MM.1S (cell line): ENCODE data around the gene PSME3IP1.

ENCODE experiments used
- DNase-seq: peaks from one replicate; pipeline ENCODE4 v3.0.0-alpha.2; 2015
- H2AFZ ChIP-seq: fragments of 300-600 bp; sonication (generic); 2 replicates; pipeline ENCODE4 v1.6.0; 2016; ENCODE audit warnings: antibody characterized with exemption, low read length
- H3F3A ChIP-seq: fragments of 300-600 bp; sonication (generic); 2 replicates; pipeline ENCODE4 v1.6.1; 2016; ENCODE audit warnings: mild to moderate bottlenecking, antibody characterized with exemption, low read length, moderate library complexity, mixed read lengths; ENCODE audit not compliant: insufficient read depth
- H3K27ac ChIP-seq: fragments of 300-600 bp; sonication (generic); 2 replicates; pipeline ENCODE4 v1.5.1; 2016; ENCODE audit warnings: mild to moderate bottlenecking, low read length
- H3K27me3 ChIP-seq: fragments of 300-600 bp; sonication (generic); replicated peaks from 2 replicates; pipeline ENCODE4 v1.6.0; 2016; ENCODE audit warnings: low read length; ENCODE audit not compliant: insufficient read depth
- H3K36me3 ChIP-seq: fragments of 300-600 bp; sonication (generic); replicated peaks from 2 replicates; pipeline ENCODE4 v1.6.1; 2016; ENCODE audit warnings: mild to moderate bottlenecking, low read length, mixed read lengths; ENCODE audit not compliant: insufficient read depth
- H3K4me1 ChIP-seq: fragments of 300-600 bp; sonication (generic); 2 replicates; pipeline ENCODE4 v1.6.1; 2016; ENCODE audit warnings: low read length, mixed read lengths
- H3K4me2 ChIP-seq: fragments of 300-600 bp; sonication (generic); 2 replicates; pipeline ENCODE4 v1.6.0; 2016; ENCODE audit warnings: low read depth, low read length
- H3K4me3 ChIP-seq: fragments of 300-600 bp; sonication (generic); 2 replicates; pipeline ENCODE4 v1.5.1; 2016; ENCODE audit warnings: low read length, mixed read lengths
- H3K79me2 ChIP-seq: fragments of 300-600 bp; sonication (generic); 2 replicates; pipeline ENCODE4 v1.6.1; 2016; ENCODE audit warnings: mixed run types, low read length, mixed read lengths
- H3K9ac ChIP-seq: fragments of 300-600 bp; sonication (generic); 2 replicates; pipeline ENCODE4 v1.6.1; 2016; ENCODE audit warnings: low read length, mixed read lengths
- H3K9me2 ChIP-seq: fragments of 300-600 bp; sonication (generic); replicated peaks from 2 replicates; pipeline ENCODE4 v1.6.1; 2016; ENCODE audit warnings: mild to moderate bottlenecking, low read length, mixed read lengths; ENCODE audit not compliant: insufficient read depth
- H3K9me3 ChIP-seq: fragments of 300-600 bp; sonication (generic); replicated peaks from 2 replicates; pipeline ENCODE4 v1.6.1; 2016; ENCODE audit warnings: mild to moderate bottlenecking, low read length, mixed read lengths; ENCODE audit not compliant: insufficient read depth
- H4K20me1 ChIP-seq: fragments of 300-600 bp; sonication (generic); 2 replicates; pipeline ENCODE4 v1.6.1; 2016; ENCODE audit warnings: mild to moderate bottlenecking, low read length, moderate library complexity, mixed read lengths; ENCODE audit not compliant: insufficient read depth
- EZH2 ChIP-seq: fragments of 300-600 bp; sonication (generic); optimal IDR thresholded peaks from 2 replicates; pipeline ENCODE3; 2017; ENCODE audit warnings: low read depth, mild to moderate bottlenecking, antibody characterized with exemption, low read length, mixed read lengths
- EZH2phosphoT487 ChIP-seq: fragments of 300-600 bp; sonication (generic); IDR thresholded peaks from 2 replicates; pipeline ENCODE4 v1.6.1; 2018; ENCODE audit warnings: antibody characterized with exemption, low read length
- TF ChIP-seq, protein P1 (sequence below): fragments of 300-600 bp; sonication (generic); IDR thresholded peaks from 2 replicates; pipeline ENCODE4 v1.5.1; 2016; ENCODE audit warnings: antibody characterized with exemption, low read length, mixed read lengths

PSME3IP1 gene

DNA sequence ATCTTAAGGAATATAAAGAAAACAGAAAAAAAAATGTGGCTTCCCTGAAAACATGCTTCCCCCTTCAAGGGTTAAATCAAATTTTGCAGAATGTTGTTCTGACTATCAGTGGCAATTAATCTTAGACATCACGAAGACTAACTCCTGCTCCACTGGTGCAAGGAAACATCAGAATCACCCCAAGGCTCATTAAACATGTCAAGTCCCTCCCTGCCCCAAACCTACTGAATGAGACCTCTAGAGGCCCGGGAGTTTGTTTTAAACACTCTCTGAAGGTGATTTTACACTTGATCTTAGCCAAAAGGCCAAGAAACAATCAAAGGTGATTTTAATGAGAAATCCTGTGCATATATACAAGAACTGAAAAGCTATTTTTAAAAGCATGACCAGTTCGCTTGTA, 18.3 kb downstream of the PSME3IP1 start:
- no peak overlapping the region for H3K27ac ChIP-seq
- H3K4me1 ChIP-seq = no peaks in the 10 kb centered on the region
- H3K9me2 ChIP-seq = no peaks in the 10 kb centered on the region
- no peaks in the 10 kb centered on the region for H3K27me3 ChIP-seq
- H3K4me2 ChIP-seq = no peak overlapping the region
- H3K9ac ChIP-seq = no peak overlapping the region
- H3K36me3 ChIP-seq = peaks cover 9% of the 10 kb centered on the region
- no peak overlapping the region for H2AFZ ChIP-seq
- H4K20me1 ChIP-seq = no peaks in the 10 kb centered on the region
- H3K9me3 ChIP-seq = no peaks in the 10 kb centered on the region
- DNase-seq = no peak
- H3K4me3 ChIP-seq = no peak overlapping the region
- H3F3A ChIP-seq = no peaks in the 10 kb centered on the region; the same call in 1 of the 2 replicates
- H3K79me2 ChIP-seq = no peaks in the 10 kb centered on the region
- TF ChIP-seq EZH2phosphoT487 = no peak
- no peak for TF ChIP-seq EZH2
- TF ChIP-seq, protein P1, sequence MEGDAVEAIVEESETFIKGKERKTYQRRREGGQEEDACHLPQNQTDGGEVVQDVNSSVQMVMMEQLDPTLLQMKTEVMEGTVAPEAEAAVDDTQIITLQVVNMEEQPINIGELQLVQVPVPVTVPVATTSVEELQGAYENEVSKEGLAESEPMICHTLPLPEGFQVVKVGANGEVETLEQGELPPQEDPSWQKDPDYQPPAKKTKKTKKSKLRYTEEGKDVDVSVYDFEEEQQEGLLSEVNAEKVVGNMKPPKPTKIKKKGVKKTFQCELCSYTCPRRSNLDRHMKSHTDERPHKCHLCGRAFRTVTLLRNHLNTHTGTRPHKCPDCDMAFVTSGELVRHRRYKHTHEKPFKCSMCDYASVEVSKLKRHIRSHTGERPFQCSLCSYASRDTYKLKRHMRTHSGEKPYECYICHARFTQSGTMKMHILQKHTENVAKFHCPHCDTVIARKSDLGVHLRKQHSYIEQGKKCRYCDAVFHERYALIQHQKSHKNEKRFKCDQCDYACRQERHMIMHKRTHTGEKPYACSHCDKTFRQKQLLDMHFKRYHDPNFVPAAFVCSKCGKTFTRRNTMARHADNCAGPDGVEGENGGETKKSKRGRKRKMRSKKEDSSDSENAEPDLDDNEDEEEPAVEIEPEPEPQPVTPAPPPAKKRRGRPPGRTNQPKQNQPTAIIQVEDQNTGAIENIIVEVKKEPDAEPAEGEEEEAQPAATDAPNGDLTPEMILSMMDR = no peak

DNA sequence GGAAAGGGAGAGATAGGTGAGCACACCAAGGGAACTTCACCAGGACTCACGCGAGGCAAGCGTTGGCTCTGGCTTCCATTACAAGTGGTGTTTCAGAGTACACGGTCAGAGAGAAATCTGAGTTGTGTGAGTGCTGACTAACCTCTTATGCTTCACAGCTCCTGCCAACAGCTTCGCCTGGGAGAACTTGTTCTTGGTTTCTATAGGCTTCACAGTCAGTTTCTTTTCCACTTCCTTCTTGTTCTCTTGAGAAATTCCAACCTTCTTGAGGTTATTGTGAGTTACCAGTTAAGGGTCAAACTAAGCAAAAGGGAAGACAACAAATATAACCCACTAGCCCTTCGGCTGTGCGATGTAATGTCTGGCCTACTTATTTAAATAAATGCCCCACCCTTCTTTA, 18.9 kb downstream of the PSME3IP1 start:
- H3K9ac ChIP-seq = no peak overlapping the region
- no peak overlapping the region for H3K4me3 ChIP-seq
- H3K36me3 ChIP-seq = peaks cover 9% of the 10 kb centered on the region
- no peaks in the 10 kb centered on the region for H3K4me1 ChIP-seq
- no peaks in the 10 kb centered on the region for H3K27me3 ChIP-seq
- DNase-seq = no peak
- no peak overlapping the region for H2AFZ ChIP-seq
- no peaks in the 10 kb centered on the region for H4K20me1 ChIP-seq
- no peaks in the 10 kb centered on the region for H3K9me2 ChIP-seq
- no peaks in the 10 kb centered on the region for H3K9me3 ChIP-seq
- H3K4me2 ChIP-seq = no peak overlapping the region
- no peak for TF ChIP-seq EZH2
- TF ChIP-seq, protein P1 = no peak
- TF ChIP-seq EZH2phosphoT487 = no peak
- no peaks in the 10 kb centered on the region for H3K79me2 ChIP-seq
- no peaks in the 10 kb centered on the region; the same call in 1 of the 2 replicates for H3F3A ChIP-seq
- H3K27ac ChIP-seq = no peak overlapping the region

DNA sequence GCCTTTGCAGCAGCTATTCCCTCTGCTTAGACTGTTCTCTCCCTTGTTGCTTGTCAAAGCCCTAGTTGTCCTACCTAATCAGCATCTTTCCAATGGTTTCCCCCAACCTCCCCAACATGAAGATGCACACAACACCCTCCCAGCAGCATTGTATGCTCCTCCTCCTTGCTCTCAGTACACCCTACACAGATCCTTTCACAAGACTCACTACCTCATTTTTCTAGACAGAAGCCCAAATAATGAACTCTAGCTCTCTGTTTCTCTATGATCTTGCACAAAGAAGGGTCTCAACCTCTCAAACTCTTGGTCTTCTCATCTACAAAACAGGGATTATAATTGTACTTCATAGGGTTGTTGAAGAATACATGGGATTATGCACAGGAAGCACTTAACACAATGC, 19.4 kb downstream of the PSME3IP1 start:
- TF ChIP-seq EZH2phosphoT487 (no peak), EZH2 (no peak)
- TF ChIP-seq, protein P1 = no peak
- no peak for DNase-seq
- Histone ChIP-seq H3K4me3 (no peak overlapping the region), H4K20me1 (no peaks in the 10 kb centered on the region), H3K36me3 (peaks cover 9% of the 10 kb centered on the region), H2AFZ (no peak overlapping the region), H3K79me2 (no peaks in the 10 kb centered on the region), H3K9me3 (no peaks in the 10 kb centered on the region), H3F3A (no peaks in the 10 kb centered on the region; the same call in 1 of the 2 replicates), H3K9ac (no peak overlapping the region), H3K27me3 (no peaks in the 10 kb centered on the region), H3K4me1 (no peaks in the 10 kb centered on the region), H3K4me2 (no peak overlapping the region), H3K9me2 (no peaks in the 10 kb centered on the region), H3K27ac (no peak overlapping the region)
